Liver (tissue), 3 donors: ENCODE measurements around the gene ABCB4.

Experiments
- ATF3 ChIP-seq: IDR thresholded peaks from 2 replicates; pipeline ENCODE4 v1.6.1; 2016; ENCODE audit warnings: antibody characterized with exemption
- TAF1 ChIP-seq: conservative IDR thresholded peaks from 2 replicates; pipeline ENCODE4 v1.6.1; 2016; ENCODE audit warnings: antibody characterized with exemption, mild to moderate bottlenecking
- TF ChIP-seq, protein P1 (sequence below): fragments of 150-350 bp; IDR thresholded peaks from 2 replicates; pipeline ENCODE4 v1.5.1; 2017; ENCODE audit warnings: improper control_type of control experiment, low read depth, low read length; ENCODE audit not compliant: missing input control
- TF ChIP-seq, protein P2 (sequence below): IDR thresholded peaks from 2 replicates; pipeline ENCODE4 v1.6.1; 2016; ENCODE audit warnings: antibody characterized with exemption, mild to moderate bottlenecking
- donor health status: healthy.
- donor health status: healthy.

DNA sequence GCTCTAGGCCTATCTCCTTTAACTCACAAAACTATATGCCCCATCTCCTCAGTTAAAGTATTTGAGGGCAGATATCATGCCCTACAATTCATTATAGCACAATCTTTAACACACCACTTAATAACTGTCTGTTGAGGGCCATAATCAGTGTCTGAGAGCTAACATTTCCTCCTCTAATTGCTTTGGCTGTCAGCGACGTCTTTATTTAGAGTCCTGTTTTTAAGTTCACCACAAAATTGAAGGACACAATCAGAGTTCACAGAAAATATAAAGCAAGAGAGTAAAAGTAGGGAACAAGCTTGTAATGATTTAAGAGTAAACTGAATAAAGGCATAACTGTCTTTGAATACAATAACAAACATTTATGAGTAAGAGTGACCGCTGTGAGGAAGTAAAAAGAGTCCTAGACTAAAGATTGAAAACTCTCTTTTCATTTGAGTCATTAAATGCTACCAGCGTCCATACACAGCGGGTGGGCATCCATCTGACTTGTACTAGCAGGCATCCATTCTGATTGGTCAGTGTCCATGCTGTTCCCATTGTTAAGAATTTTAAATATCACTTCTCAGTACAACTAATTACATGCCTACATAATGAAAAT is 38.4 kb upstream of the ABCB4 start:
- TF ChIP-seq, protein P1, sequence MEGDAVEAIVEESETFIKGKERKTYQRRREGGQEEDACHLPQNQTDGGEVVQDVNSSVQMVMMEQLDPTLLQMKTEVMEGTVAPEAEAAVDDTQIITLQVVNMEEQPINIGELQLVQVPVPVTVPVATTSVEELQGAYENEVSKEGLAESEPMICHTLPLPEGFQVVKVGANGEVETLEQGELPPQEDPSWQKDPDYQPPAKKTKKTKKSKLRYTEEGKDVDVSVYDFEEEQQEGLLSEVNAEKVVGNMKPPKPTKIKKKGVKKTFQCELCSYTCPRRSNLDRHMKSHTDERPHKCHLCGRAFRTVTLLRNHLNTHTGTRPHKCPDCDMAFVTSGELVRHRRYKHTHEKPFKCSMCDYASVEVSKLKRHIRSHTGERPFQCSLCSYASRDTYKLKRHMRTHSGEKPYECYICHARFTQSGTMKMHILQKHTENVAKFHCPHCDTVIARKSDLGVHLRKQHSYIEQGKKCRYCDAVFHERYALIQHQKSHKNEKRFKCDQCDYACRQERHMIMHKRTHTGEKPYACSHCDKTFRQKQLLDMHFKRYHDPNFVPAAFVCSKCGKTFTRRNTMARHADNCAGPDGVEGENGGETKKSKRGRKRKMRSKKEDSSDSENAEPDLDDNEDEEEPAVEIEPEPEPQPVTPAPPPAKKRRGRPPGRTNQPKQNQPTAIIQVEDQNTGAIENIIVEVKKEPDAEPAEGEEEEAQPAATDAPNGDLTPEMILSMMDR, result no peak
- TF ChIP-seq TAF1 (no peak), ATF3 (no peak)
- TF ChIP-seq, protein P2, sequence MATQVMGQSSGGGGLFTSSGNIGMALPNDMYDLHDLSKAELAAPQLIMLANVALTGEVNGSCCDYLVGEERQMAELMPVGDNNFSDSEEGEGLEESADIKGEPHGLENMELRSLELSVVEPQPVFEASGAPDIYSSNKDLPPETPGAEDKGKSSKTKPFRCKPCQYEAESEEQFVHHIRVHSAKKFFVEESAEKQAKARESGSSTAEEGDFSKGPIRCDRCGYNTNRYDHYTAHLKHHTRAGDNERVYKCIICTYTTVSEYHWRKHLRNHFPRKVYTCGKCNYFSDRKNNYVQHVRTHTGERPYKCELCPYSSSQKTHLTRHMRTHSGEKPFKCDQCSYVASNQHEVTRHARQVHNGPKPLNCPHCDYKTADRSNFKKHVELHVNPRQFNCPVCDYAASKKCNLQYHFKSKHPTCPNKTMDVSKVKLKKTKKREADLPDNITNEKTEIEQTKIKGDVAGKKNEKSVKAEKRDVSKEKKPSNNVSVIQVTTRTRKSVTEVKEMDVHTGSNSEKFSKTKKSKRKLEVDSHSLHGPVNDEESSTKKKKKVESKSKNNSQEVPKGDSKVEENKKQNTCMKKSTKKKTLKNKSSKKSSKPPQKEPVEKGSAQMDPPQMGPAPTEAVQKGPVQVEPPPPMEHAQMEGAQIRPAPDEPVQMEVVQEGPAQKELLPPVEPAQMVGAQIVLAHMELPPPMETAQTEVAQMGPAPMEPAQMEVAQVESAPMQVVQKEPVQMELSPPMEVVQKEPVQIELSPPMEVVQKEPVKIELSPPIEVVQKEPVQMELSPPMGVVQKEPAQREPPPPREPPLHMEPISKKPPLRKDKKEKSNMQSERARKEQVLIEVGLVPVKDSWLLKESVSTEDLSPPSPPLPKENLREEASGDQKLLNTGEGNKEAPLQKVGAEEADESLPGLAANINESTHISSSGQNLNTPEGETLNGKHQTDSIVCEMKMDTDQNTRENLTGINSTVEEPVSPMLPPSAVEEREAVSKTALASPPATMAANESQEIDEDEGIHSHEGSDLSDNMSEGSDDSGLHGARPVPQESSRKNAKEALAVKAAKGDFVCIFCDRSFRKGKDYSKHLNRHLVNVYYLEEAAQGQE, result no peak
